Transverse colon (tissue), 4 donors: ENCODE data around the gene DAO. TPM values are rescaled to one million over a fixed set of nuclear protein-coding genes. Genes with fewer than 3 reads are reported as not detected.
A peak's percentile ranks its signal among the peaks of the same experiment; 100 is the strongest.

Source experiments
- DNase-seq: peaks from one replicate; pipeline ENCODE4 v3.0.0-alpha.2; 2019
- H3K27ac ChIP-seq, 4 donors: fragments of 200-600 bp; sonication (generic); 2 replicates each; pipeline ENCODE4 v1.5.1; 2016 to 2018; ENCODE audit warnings: inconsistent platforms in 4 of 4
- H3K27me3 ChIP-seq: fragments of 200-600 bp; sonication (generic); 2 replicates; pipeline ENCODE4 v1.5.1; 2017; ENCODE audit warnings: inconsistent platforms
- H3K36me3 ChIP-seq, 4 donors: fragments of 200-600 bp; sonication (generic); 2 replicates each; pipeline ENCODE4 v1.5.1; 2017 to 2019; ENCODE audit warnings: inconsistent platforms in 4 of 4
- H3K4me1 ChIP-seq, 4 donors: fragments of 200-600 bp; sonication (generic); 2 replicates each; pipeline ENCODE4 v1.5.1; 2017 to 2020; ENCODE audit warnings: inconsistent platforms in 4 of 4
- H3K4me3 ChIP-seq, 4 donors: fragments of 200-600 bp; sonication (generic); 1 replicate in 1 of 4; 2 replicates in 3 of 4; pipeline versions ENCODE4 v1.5.1 to v1.6.1; 2017 to 2019; ENCODE audit warnings: inconsistent platforms in 4 of 4
- H3K9me3 ChIP-seq, 2 donors: fragments of 200-600 bp; sonication (generic); 2 replicates each; pipeline ENCODE4 v1.5.1; 2017 to 2019; ENCODE audit warnings: inconsistent platforms in 2 of 2
- CTCF ChIP-seq, 5 experiments: fragments of 200-600 bp in 3 of 5; fragments of 450-650 bp in 2 of 5; sonication (generic) in 3 of 5; IDR thresholded peaks; 1 replicate in 2 of 5; 2 replicates in 3 of 5; pipeline ENCODE4 v1.5.1; 2016 to 2017; ENCODE audit warnings: antibody characterized with exemption in 5 of 5, inconsistent platforms in 3 of 5, mild to moderate bottlenecking in 2 of 5, moderate library complexity in 1 of 5
- EP300 ChIP-seq: sonication (generic); formaldehyde crosslinking; IDR thresholded peaks from one replicate; pipeline ENCODE4 v1.6.1; 2017; ENCODE audit warnings: antibody characterized with exemption, low read depth
- POLR2A ChIP-seq: fragments of 450-650 bp; IDR thresholded peaks from one replicate; pipeline ENCODE4 v1.6.1; 2016; ENCODE audit warnings: antibody characterized with exemption, mild to moderate bottlenecking, moderate library complexity
- POLR2AphosphoS5 ChIP-seq, 3 donors: sonication (generic); formaldehyde crosslinking; IDR thresholded peaks; one replicate each; pipeline ENCODE4 v1.6.1; 2016; ENCODE audit warnings: antibody characterized with exemption in 3 of 3
- WGBS, 2 donors: methylation state at CpG; one replicate each; pipeline ENCODE4 v1.1.5; 2018; ENCODE audit warnings: low coverage in 1 of 2; 5-methylcytosine and 5-hydroxymethylcytosine counted together
- in situ Hi-C, 4 donors: fragments of 200-750 bp; cut with MboI; loops; one replicate each; pipeline versions ENCODE4 v1.15.0 to v1.15.1; 2017; ENCODE audit warnings: low sequenced_read_pairs in 3 of 4, low pct_ligation_motif_present in 1 of 4, low pct_unique_long_range_greater_than_20kb in 1 of 4
- intact Hi-C: fragments of 100-400 bp; cut with DNase I; formaldehyde crosslinking; loops from one replicate; pipeline ENCODE4 v1.15.1; 2023; ENCODE audit warnings: low total_unique reads
- total RNA-seq, 4 donors: library from RNA; depleted of rRNA; stranded (reverse); fragments of >200 nt; gene quantifications; one replicate each; pipeline ENCODE4 v1.1.0, GENCODE V29; 2016

Gene DAO
- total RNA-seq: 1 to 10 TPM in 3 of 4 donors, not detected in 1; 3.7 to 7.1 (median 4.4) TPM

DNA sequence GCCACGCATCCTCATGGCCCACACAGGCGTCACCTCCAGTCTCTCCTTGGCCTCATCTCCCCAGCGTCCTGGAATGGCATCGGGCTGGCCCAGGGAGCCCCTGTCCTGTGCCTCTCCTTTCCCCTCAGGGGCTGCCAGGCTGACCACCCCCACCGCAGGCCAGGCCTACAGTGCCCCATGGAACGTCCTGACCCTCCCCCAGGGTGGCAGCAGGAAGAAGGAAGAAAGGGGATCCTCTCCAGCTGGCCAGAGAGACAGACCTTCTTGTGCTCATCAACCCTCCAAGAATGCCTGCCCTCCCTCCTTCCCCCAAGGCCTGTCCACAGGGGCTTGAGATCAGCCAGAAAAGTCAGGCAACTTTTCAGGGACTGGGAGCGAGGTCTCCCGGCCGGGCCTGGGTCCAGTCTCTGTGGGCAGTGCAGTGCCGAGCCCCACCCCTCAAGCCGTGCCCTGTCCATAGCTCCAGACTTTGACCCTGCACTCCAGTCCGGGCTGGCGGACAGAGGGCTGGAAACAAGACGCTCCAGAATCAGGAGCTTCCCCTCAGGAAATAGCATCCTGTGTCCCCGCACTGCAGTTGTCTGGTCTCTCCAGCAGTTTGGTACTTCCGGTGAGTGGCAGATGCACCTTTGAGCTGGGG, at the start of gene DAO:
Gene DAO (plus strand): TSS at position 478 of the 640 bp plus-strand sequence. CDS start 4,915 bp downstream, outside the sequence.
- WGBS, 2 donors: 58 to 60% methylated on average over 1 to 15 of the region's 16 CpGs
- H3K4me1 ChIP-seq: peaks cover 0 to 7% (median 2%) of the 10 kb centered on the region in 4 donors
- TF ChIP-seq POLR2A (no peak), CTCF (IDR thresholded peaks at IDR 0.05) (no peak), EP300 (no peak), POLR2AphosphoS5 (IDR thresholded peaks at IDR 0.05) (no peak)
- H3K4me3 ChIP-seq: no peak within 1 kb of the TSS
- DNase-seq: peak; percentile 29
- no peak within 1 kb of the TSS for H3K27ac ChIP-seq
- H3K27me3 ChIP-seq: no peaks in the 10 kb centered on the region
- no peaks in the 10 kb centered on the region for H3K9me3 ChIP-seq
- intact Hi-C loops: no loop called here
- in situ Hi-C loops: loop anchor here in 1 of 4 donors (10.0 kb wide), 1 partner anchor 75 kb away; no protein-coding TSS in a partner anchor
- H3K36me3 ChIP-seq: no peaks in the 10 kb centered on the region

GRCh38 chr12:108831309-108831991, 48.4 kb upstream of the DAO start:
- Histone ChIP-seq H3K4me1 (peaks cover 13 to 42% (median 25%) of the 10 kb centered on the region in 4 donors), H3K27me3 (no peaks in the 10 kb centered on the region), H3K27ac (peak overlapping the region; percentile 66 to 84 (median 80)), H3K36me3 (peaks cover 0 to 6% (median 0%) of the 10 kb centered on the region in 4 donors), H3K4me3 (no peak overlapping the region), H3K9me3 (no peaks in the 10 kb centered on the region)
- DNase-seq: peak; percentile 33
- in situ Hi-C loops (no loop called here), intact Hi-C loops (no loop called here)
- TF ChIP-seq POLR2A (no peak), EP300 (no peak), POLR2AphosphoS5 (IDR thresholded peaks at IDR 0.05) (no peak), CTCF (IDR thresholded peaks at IDR 0.05) (no peak)
- 75 to 82% methylated on average over 9 to 11 of the region's 11 CpGs for WGBS, 2 donors

- Histone ChIP-seq H3K36me3 (peaks cover 0 to 6% (median 0%) of the 10 kb centered on the region in 4 donors), H3K27ac (peak overlapping the region; percentile 66 to 84 (median 80)), H3K9me3 (no peaks in the 10 kb centered on the region), H3K4me1 (peaks cover 13 to 35% (median 20%) of the 10 kb centered on the region in 4 donors), H3K27me3 (no peaks in the 10 kb centered on the region), H3K4me3 (no peak overlapping the region)
- 66 to 89% methylated on average over 6 of the region's 6 CpGs for WGBS, 2 donors
- in situ Hi-C loops: no loop called here
- DNase-seq: no peak
- intact Hi-C loops: no loop called here
- no peak for TF ChIP-seq POLR2A
- no peak for TF ChIP-seq POLR2AphosphoS5 (IDR thresholded peaks at IDR 0.05)
Measured at GRCh38 chr12:108832208-108832607, 47.7 kb upstream of the DAO start.

GRCh38 chr12:108832730-108833354, 47.0 kb upstream of the DAO start:
- in situ Hi-C loops: no loop called here
- Histone ChIP-seq H3K27me3 (no peaks in the 10 kb centered on the region), H3K4me3 (no peak overlapping the region), H3K27ac (peak overlapping the region; percentile 66 to 84 (median 80)), H3K4me1 (peaks cover 13 to 32% (median 23%) of the 10 kb centered on the region in 4 donors), H3K9me3 (no peaks in the 10 kb centered on the region), H3K36me3 (peaks cover 0 to 6% (median 0%) of the 10 kb centered on the region in 4 donors)
- intact Hi-C loops: no loop called here
- DNase-seq: no peak
- WGBS, 2 donors: 58 to 72% methylated on average over 7 to 10 of the region's 10 CpGs
- TF ChIP-seq EP300 (no peak), POLR2AphosphoS5 (IDR thresholded peaks at IDR 0.05) (peak in 1 of 3 donors; percentile 34)

GRCh38 chr12:108833355-108833733, 46.5 kb upstream of the DAO start:
- H3K36me3 ChIP-seq: peaks cover 0 to 6% (median 0%) of the 10 kb centered on the region in 4 donors
- no peaks in the 10 kb centered on the region for H3K27me3 ChIP-seq
- H3K27ac ChIP-seq: peak overlapping the region; percentile 66 to 84 (median 80)
- DNase-seq: no peak
- WGBS, 2 donors: 53 to 71% methylated on average over 4 to 9 of the region's 9 CpGs
- no peak overlapping the region for H3K4me3 ChIP-seq
- H3K4me1 ChIP-seq: peaks cover 13 to 32% (median 24%) of the 10 kb centered on the region in 4 donors
- no peaks in the 10 kb centered on the region for H3K9me3 ChIP-seq
- in situ Hi-C loops (no loop called here), intact Hi-C loops (no loop called here)
- TF ChIP-seq EP300 (no peak), POLR2AphosphoS5 (IDR thresholded peaks at IDR 0.05) (no peak), CTCF (IDR thresholded peaks at IDR 0.05) (no peak), POLR2A (no peak)
